ENCODE results near the gene RUSC1. TPM values are rescaled to one million over a fixed set of nuclear protein-coding genes. Genes with fewer than 3 reads are reported as not detected.
A peak's percentile ranks its signal among the peaks of the same experiment; 100 is the strongest.

Gene RUSC1
- total and polyA plus RNA-seq, 8 donors: 9.5 to 164 (median 31.3) TPM

GRCh38 chr1:155329980-155330598 lies 9.4 kb downstream of the RUSC1 start:
- peaks cover 35 to 80% (median 74%) of the 10 kb centered on the region in 4 donors for H3K36me3 ChIP-seq
- no peak overlapping the region for H3K27ac ChIP-seq
- intact Hi-C loops (cut with DNase I; ENCODE audit: low total_unique reads): no loop called here
- peaks cover 10 to 25% (median 17%) of the 10 kb centered on the region in 4 donors for H3K4me1 ChIP-seq
- H3K4me3 ChIP-seq: no peak overlapping the region
- no peaks in the 10 kb centered on the region for H3K27me3 ChIP-seq
- TF ChIP-seq EP300 (IDR thresholded peaks at IDR 0.05) (no peak), POLR2A (IDR thresholded peaks at IDR 0.05) (no peak), POLR2AphosphoS5 (IDR thresholded peaks at IDR 0.05) (no peak)
- DNase-seq: no peak
- 87 to 90% (median 89%) methylated on average over 11 of the region's 11 CpGs for WGBS, 5 donors
- no peaks in the 10 kb centered on the region for H3K9me3 ChIP-seq

GRCh38 chr1:155334962-155335361 lies 14.3 kb downstream of the RUSC1 start:
- H3K27ac ChIP-seq: no peak overlapping the region
- no peaks in the 10 kb centered on the region for H3K27me3 ChIP-seq
- TF ChIP-seq EP300 (IDR thresholded peaks at IDR 0.05) (no peak), POLR2A (IDR thresholded peaks at IDR 0.05) (no peak), POLR2AphosphoS5 (IDR thresholded peaks at IDR 0.05) (no peak), CTCF (IDR thresholded peaks at IDR 0.05) (no peak)
- no peak overlapping the region for H3K4me3 ChIP-seq
- H3K4me1 ChIP-seq: no peaks in the 10 kb centered on the region
- intact Hi-C loops (cut with DNase I; ENCODE audit: low total_unique reads): no loop called here
- peaks cover 58 to 88% (median 85%) of the 10 kb centered on the region in 4 donors for H3K36me3 ChIP-seq
- no peaks in the 10 kb centered on the region for H3K9me3 ChIP-seq
- peak in 1 of 2 donors; percentile 21 for DNase-seq
- WGBS, 5 donors: 39 to 75% (median 60%) methylated on average over 1 of the region's 1 CpG

GRCh38 chr1:155339515-155340097 lies 18.9 kb downstream of the RUSC1 start:
- no peaks in the 10 kb centered on the region for H3K9me3 ChIP-seq
- 84 to 87% (median 85%) methylated on average over 8 of the region's 8 CpGs for WGBS, 5 donors
- intact Hi-C loops (cut with DNase I; ENCODE audit: low total_unique reads): no loop called here

GRCh38 chr1:155342842-155343241 lies 22.1 kb downstream of the RUSC1 start:
- H3K36me3 ChIP-seq: peaks cover 88 to 100% (median 100%) of the 10 kb centered on the region in 4 donors
- intact Hi-C loops (cut with DNase I; ENCODE audit: low total_unique reads): no loop called here
- TF ChIP-seq CTCF (IDR thresholded peaks at IDR 0.05) (no peak), POLR2A (IDR thresholded peaks at IDR 0.05) (no peak), EP300 (IDR thresholded peaks at IDR 0.05) (no peak), POLR2AphosphoS5 (IDR thresholded peaks at IDR 0.05) (no peak)
- H3K9me3 ChIP-seq: no peaks in the 10 kb centered on the region
- DNase-seq: no peak
- H3K27me3 ChIP-seq: no peaks in the 10 kb centered on the region
- H3K27ac ChIP-seq: no peak overlapping the region
- WGBS, 5 donors: 84 to 93% (median 90%) methylated on average over 3 of the region's 3 CpGs
- no peak overlapping the region for H3K4me3 ChIP-seq
- no peaks in the 10 kb centered on the region for H3K4me1 ChIP-seq

More at GRCh38 chr1:155339515-155340097, 18.9 kb downstream of the RUSC1 start:
- Histone ChIP-seq H3K27ac (no peak overlapping the region), H3K36me3 (peaks cover 78 to 100% (median 99%) of the 10 kb centered on the region in 4 donors), H3K4me1 (no peaks in the 10 kb centered on the region), H3K27me3 (no peaks in the 10 kb centered on the region), H3K4me3 (no peak overlapping the region)
- TF ChIP-seq POLR2AphosphoS5 (IDR thresholded peaks at IDR 0.05) (no peak), CTCF (IDR thresholded peaks at IDR 0.05) (no peak), EP300 (IDR thresholded peaks at IDR 0.05) (no peak), POLR2A (IDR thresholded peaks at IDR 0.05) (no peak)
- no peak for DNase-seq

- DNase-seq: no peak
- H3K9me3 ChIP-seq: no peaks in the 10 kb centered on the region
- no peaks in the 10 kb centered on the region for H3K27me3 ChIP-seq
- no peak overlapping the region for H3K4me3 ChIP-seq
- H3K4me1 ChIP-seq: no peaks in the 10 kb centered on the region
- WGBS, 5 donors: 91 to 94% (median 93%) methylated on average over 6 of the region's 6 CpGs
- H3K27ac ChIP-seq: no peak overlapping the region
- H3K36me3 ChIP-seq: peaks cover 88 to 100% (median 100%) of the 10 kb centered on the region in 4 donors
- intact Hi-C loops (cut with DNase I; ENCODE audit: low total_unique reads): no loop called here
- no peak for TF ChIP-seq EP300 (IDR thresholded peaks at IDR 0.05)
- TF ChIP-seq CTCF (IDR thresholded peaks at IDR 0.05): no peak
- no peak for TF ChIP-seq POLR2A (IDR thresholded peaks at IDR 0.05)
- no peak for TF ChIP-seq POLR2AphosphoS5 (IDR thresholded peaks at IDR 0.05)
Observed at GRCh38 chr1:155352631-155353030, 31.9 kb downstream of the RUSC1 start.
